Measurements from ENCODE around the gene ADCK1.

DNA sequence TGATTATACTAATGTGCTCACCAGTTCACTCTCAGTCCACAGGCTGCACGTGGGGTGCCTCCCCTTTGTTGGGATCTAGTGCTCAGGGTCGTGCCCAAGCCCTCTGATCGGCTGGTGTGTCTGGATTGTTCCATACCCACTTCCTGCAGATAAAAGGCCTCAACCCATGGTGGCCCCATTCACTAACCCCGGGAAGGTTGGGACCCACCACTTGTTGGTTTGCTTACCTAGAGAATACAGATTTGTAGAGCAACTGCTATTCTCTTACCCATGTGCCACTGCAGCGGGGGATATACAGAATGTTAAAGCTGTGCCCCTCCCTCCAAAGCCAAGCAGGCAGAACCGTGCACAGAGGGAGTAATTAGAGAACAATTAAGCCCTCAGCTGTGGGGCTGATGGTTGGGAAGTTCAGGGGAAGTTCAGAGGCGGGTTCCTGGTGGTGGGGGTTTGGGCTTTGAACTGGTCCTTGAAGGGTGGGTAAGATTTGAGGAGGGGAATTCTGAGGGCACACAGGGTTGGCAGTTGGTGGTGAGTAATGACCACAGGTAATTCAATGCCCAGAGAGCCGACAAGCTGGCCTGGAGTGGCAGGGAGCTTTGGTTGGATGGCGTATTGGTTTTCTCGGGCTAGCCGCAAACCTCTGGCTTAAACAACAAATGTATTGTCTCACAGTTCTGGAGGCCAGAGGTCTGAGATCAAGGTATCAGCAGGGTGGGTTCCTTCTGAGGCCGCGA lies 68.8 kb downstream of the ADCK1 start:
- TF ChIP-seq GATA3 (IDR thresholded peaks at IDR 0.05; ENCODE audit: low read depth, low read length) (no peak), GATA2 (IDR thresholded peaks at IDR 0.05; ENCODE audit: low read depth, low read length) (no peak)
